Measurements from ENCODE around the gene SLC30A9.

The SLC30A9 gene

GRCh38 chr4:41990365-41991111 lies at the start of gene SLC30A9:
TSS of gene SLC30A9 (plus strand) at chr4:41990530. CDS start at chr4:41990652, 122 bp downstream.
- no peak for TF ChIP-seq JUND (IDR thresholded peaks at IDR 0.05; ENCODE audit: low read depth)
- DNase-seq (ENCODE audit: low read depth in 1 of 2, low spot score in 1 of 2) = peak; percentile 95 to 96
- in situ Hi-C loops (cut with HindIII; ENCODE audit: low pct_unique_long_range_greater_than_20kb, low sequenced_read_pairs) = no loop called here

GRCh38 chr4:41940834-41941233 lies 49.5 kb upstream of the SLC30A9 start:
- DNase-seq (ENCODE audit: low read depth in 1 of 2, low spot score in 1 of 2) = no peak
- TF ChIP-seq JUND (IDR thresholded peaks at IDR 0.05; ENCODE audit: low read depth) = no peak
- in situ Hi-C loops (cut with HindIII; ENCODE audit: low pct_unique_long_range_greater_than_20kb, low sequenced_read_pairs) = no loop called here

- in situ Hi-C loops (cut with HindIII; ENCODE audit: low pct_unique_long_range_greater_than_20kb, low sequenced_read_pairs) = no loop called here
- DNase-seq (ENCODE audit: low read depth in 1 of 2, low spot score in 1 of 2) = no peak
- TF ChIP-seq JUND (IDR thresholded peaks at IDR 0.05; ENCODE audit: low read depth) = no peak
Measured at GRCh38 chr4:41943506-41943905, 46.8 kb upstream of the SLC30A9 start.

GRCh38 chr4:41944089-41944488 lies 46.2 kb upstream of the SLC30A9 start:
- in situ Hi-C loops (cut with HindIII; ENCODE audit: low pct_unique_long_range_greater_than_20kb, low sequenced_read_pairs) = no loop called here
- no peak for TF ChIP-seq JUND (IDR thresholded peaks at IDR 0.05; ENCODE audit: low read depth)
- no peak for DNase-seq (ENCODE audit: low read depth in 1 of 2, low spot score in 1 of 2)

- no peak for TF ChIP-seq JUND (IDR thresholded peaks at IDR 0.05; ENCODE audit: low read depth)
- no peak for DNase-seq (ENCODE audit: low read depth in 1 of 2, low spot score in 1 of 2)
- in situ Hi-C loops (cut with HindIII; ENCODE audit: low pct_unique_long_range_greater_than_20kb, low sequenced_read_pairs) = no loop called here
Measured at GRCh38 chr4:41949531-41949930, 40.8 kb upstream of the SLC30A9 start.

GRCh38 chr4:41957634-41958033 lies 32.7 kb upstream of the SLC30A9 start:
- in situ Hi-C loops (cut with HindIII; ENCODE audit: low pct_unique_long_range_greater_than_20kb, low sequenced_read_pairs) = no loop called here
- peak in 1 of 2 experiments; percentile 33 for DNase-seq (ENCODE audit: low read depth in 1 of 2, low spot score in 1 of 2)
- no peak for TF ChIP-seq JUND (IDR thresholded peaks at IDR 0.05; ENCODE audit: low read depth)

GRCh38 chr4:41963105-41963504 lies 27.2 kb upstream of the SLC30A9 start:
- no peak for TF ChIP-seq JUND (IDR thresholded peaks at IDR 0.05; ENCODE audit: low read depth)
- in situ Hi-C loops (cut with HindIII; ENCODE audit: low pct_unique_long_range_greater_than_20kb, low sequenced_read_pairs) = no loop called here
- peak in 1 of 2 experiments; percentile 30 for DNase-seq (ENCODE audit: low read depth in 1 of 2, low spot score in 1 of 2)

GRCh38 chr4:41964401-41964800 lies 25.9 kb upstream of the SLC30A9 start:
- DNase-seq (ENCODE audit: low read depth in 1 of 2, low spot score in 1 of 2) = no peak
- in situ Hi-C loops (cut with HindIII; ENCODE audit: low pct_unique_long_range_greater_than_20kb, low sequenced_read_pairs) = no loop called here
- TF ChIP-seq JUND (IDR thresholded peaks at IDR 0.05; ENCODE audit: low read depth) = no peak

GRCh38 chr4:41967392-41967791 lies 22.9 kb upstream of the SLC30A9 start:
- TF ChIP-seq JUND (IDR thresholded peaks at IDR 0.05; ENCODE audit: low read depth) = no peak
- in situ Hi-C loops (cut with HindIII; ENCODE audit: low pct_unique_long_range_greater_than_20kb, low sequenced_read_pairs) = no loop called here
- no peak for DNase-seq (ENCODE audit: low read depth in 1 of 2, low spot score in 1 of 2)

- in situ Hi-C loops (cut with HindIII; ENCODE audit: low pct_unique_long_range_greater_than_20kb, low sequenced_read_pairs) = no loop called here
- no peak for TF ChIP-seq JUND (IDR thresholded peaks at IDR 0.05; ENCODE audit: low read depth)
- DNase-seq (ENCODE audit: low read depth in 1 of 2, low spot score in 1 of 2) = no peak
Measured at GRCh38 chr4:41969671-41970070, 20.7 kb upstream of the SLC30A9 start.

- no peak for TF ChIP-seq JUND (IDR thresholded peaks at IDR 0.05; ENCODE audit: low read depth)
- DNase-seq (ENCODE audit: low read depth in 1 of 2, low spot score in 1 of 2) = no peak
- in situ Hi-C loops (cut with HindIII; ENCODE audit: low pct_unique_long_range_greater_than_20kb, low sequenced_read_pairs) = no loop called here
Measured at GRCh38 chr4:41975341-41975740, 15.0 kb upstream of the SLC30A9 start.

GRCh38 chr4:41976775-41977516 lies 13.4 kb upstream of the SLC30A9 start:
- TF ChIP-seq JUND (IDR thresholded peaks at IDR 0.05; ENCODE audit: low read depth) = no peak
- DNase-seq (ENCODE audit: low read depth in 1 of 2, low spot score in 1 of 2) = no peak
- in situ Hi-C loops (cut with HindIII; ENCODE audit: low pct_unique_long_range_greater_than_20kb, low sequenced_read_pairs) = no loop called here

GRCh38 chr4:41977709-41978108 lies 12.6 kb upstream of the SLC30A9 start:
- in situ Hi-C loops (cut with HindIII; ENCODE audit: low pct_unique_long_range_greater_than_20kb, low sequenced_read_pairs) = no loop called here
- TF ChIP-seq JUND (IDR thresholded peaks at IDR 0.05; ENCODE audit: low read depth) = no peak

More at GRCh38 chr4:41977709-41978108, 12.6 kb upstream of the SLC30A9 start:
- no peak for DNase-seq (ENCODE audit: low read depth in 1 of 2, low spot score in 1 of 2)
